MCF 10A (cell line): ENCODE results near the gene DNAJB11. TPM values are rescaled to one million over a fixed set of nuclear protein-coding genes. Genes with fewer than 3 reads are reported as not detected.
"Not testable (repeated sequence)": the region's sequence is repeated elsewhere in the genome, so short reads cannot be mapped to it uniquely, and the experiment has no call there.

ENCODE experiments used
- BruUV-seq: library from RNA; stranded (reverse); fragments of 400-500 nt; replicated peaks from 2 replicates; lab custom pipeline; 2021; lab: Mats Ljungman, UMichigan
- CTCF ChIA-PET: fragments of 300-600 bp; sonication (Branson Sonifier 250); formaldehyde crosslinking; extraction: SDS; loops from one replicate; lab custom pipeline; 2021; ENCODE audit warnings: antibody characterized with exemption, inconsistent platforms; lab: Yijun Ruan, JAX
- POLR2A ChIA-PET: fragments of 300-600, 350-650 bp; sonication (Branson Sonifier 250); formaldehyde crosslinking; extraction: SDS; loops from one replicate; lab custom pipeline; 2020; ENCODE audit warnings: antibody characterized with exemption, inconsistent platforms; lab: Yijun Ruan, JAX
- DNase-seq: peaks from one replicate; pipeline ENCODE4 v3.0.0-alpha.2; 2018; ENCODE audit not compliant: unreplicated experiment
- H3K27ac Mint-ChIP-seq: one replicate; pipeline ENCODE4 v1.8.0; 2022; ENCODE audit warnings: mild to moderate bottlenecking, low read depth, mixed read lengths; ENCODE audit not compliant: unreplicated experiment
- H3K27me3 Mint-ChIP-seq: one replicate; pipeline ENCODE4 v1.8.0; 2022; ENCODE audit warnings: mixed read lengths; ENCODE audit not compliant: insufficient read depth, unreplicated experiment
- H3K36me3 Mint-ChIP-seq: one replicate; pipeline ENCODE4 v1.8.0; 2022; ENCODE audit warnings: mild to moderate bottlenecking, moderate library complexity, mixed read lengths; ENCODE audit not compliant: insufficient read depth, unreplicated experiment
- H3K4me1 Mint-ChIP-seq: one replicate; pipeline ENCODE4 v1.8.0; 2022; ENCODE audit warnings: mixed read lengths; ENCODE audit not compliant: insufficient read depth, unreplicated experiment
- H3K4me3 Mint-ChIP-seq: one replicate; pipeline ENCODE4 v1.8.0; 2022; ENCODE audit warnings: mild to moderate bottlenecking, moderate library complexity, mixed read lengths; ENCODE audit not compliant: unreplicated experiment
- H3K9me3 Mint-ChIP-seq: one replicate; pipeline ENCODE4 v1.8.0; 2022; ENCODE audit warnings: mixed read lengths; ENCODE audit not compliant: unreplicated experiment
- intact Hi-C: fragments of 100-400 bp; cut with micrococcal nuclease; formaldehyde crosslinking; loops from 2 replicates; pipeline ENCODE4 v1.14.1; 2022
- total RNA-seq: library from RNA; stranded (reverse); gene quantifications from 2 replicates; pipeline ENCODE4 v1.2.3, GENCODE V29; 2022
- TF ChIP-seq, protein P1 (sequence below): fragments of 200-600 bp; IDR thresholded peaks from one replicate; pipeline ENCODE4 v1.8.0; 2022; ENCODE audit warnings: antibody characterized with exemption, mild to moderate bottlenecking; ENCODE audit not compliant: unreplicated experiment

Gene DNAJB11
- total RNA-seq, 1 experiment from 2014 or later = 116 TPM

DNA sequence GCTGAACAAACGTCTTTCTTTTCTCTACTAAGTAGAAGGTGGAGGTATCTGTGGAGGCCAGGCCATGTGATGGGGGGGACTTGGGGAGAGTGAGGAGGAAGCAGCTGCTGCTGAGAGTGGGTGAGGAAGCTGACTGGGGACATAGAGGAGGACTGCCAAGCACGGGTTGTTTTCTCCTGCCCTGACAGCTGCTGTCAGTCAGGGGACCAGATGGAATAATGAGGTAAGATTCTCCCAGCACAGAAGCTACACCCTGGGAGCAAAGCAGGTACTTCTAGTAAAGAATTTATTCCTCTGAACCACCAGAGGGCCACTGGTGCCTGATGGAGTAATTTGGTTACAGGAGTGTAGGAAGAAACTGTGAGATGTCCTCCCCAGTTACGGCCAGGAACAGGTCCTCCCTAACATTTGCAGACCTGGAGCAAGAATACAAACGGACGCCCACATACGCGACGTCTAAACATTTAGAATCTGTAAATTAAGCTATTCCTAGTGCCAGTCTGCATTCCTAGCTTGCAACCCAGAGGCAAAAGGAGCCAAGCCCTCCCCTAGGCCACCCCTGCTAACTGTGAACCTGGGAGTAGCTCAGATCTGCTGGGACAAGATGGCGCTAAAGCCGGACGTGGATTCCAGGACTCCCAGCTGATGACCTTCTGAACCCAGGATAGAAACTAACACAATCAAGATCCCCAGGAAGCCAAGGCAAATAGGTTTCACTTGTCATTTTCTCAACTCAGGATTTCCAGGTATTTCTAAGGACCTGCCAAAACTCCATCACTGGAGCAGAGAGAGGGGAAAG is 41.1 kb upstream of the DNAJB11 start:
- no peak for DNase-seq
- Mint-ChIP-seq H3K4me3 (no peak overlapping the region), H3K9me3 (no peaks in the 10 kb centered on the region), H3K36me3 (no peaks in the 10 kb centered on the region), H3K4me1 (no peaks in the 10 kb centered on the region), H3K27ac (no peak overlapping the region), H3K27me3 (peaks cover 18% of the 10 kb centered on the region)
- TF ChIP-seq, protein P1, sequence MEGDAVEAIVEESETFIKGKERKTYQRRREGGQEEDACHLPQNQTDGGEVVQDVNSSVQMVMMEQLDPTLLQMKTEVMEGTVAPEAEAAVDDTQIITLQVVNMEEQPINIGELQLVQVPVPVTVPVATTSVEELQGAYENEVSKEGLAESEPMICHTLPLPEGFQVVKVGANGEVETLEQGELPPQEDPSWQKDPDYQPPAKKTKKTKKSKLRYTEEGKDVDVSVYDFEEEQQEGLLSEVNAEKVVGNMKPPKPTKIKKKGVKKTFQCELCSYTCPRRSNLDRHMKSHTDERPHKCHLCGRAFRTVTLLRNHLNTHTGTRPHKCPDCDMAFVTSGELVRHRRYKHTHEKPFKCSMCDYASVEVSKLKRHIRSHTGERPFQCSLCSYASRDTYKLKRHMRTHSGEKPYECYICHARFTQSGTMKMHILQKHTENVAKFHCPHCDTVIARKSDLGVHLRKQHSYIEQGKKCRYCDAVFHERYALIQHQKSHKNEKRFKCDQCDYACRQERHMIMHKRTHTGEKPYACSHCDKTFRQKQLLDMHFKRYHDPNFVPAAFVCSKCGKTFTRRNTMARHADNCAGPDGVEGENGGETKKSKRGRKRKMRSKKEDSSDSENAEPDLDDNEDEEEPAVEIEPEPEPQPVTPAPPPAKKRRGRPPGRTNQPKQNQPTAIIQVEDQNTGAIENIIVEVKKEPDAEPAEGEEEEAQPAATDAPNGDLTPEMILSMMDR = peak; percentile 6
- BruUV-seq = no TSS peak
- ChIA-PET CTCF (interaction anchor here (0.5 to 2.8 kb wide), 6 partner anchors 10 to 586 kb away, joined by 3 to 27 read pairs (median 4); no protein-coding TSS in a partner anchor), POLR2A (interaction anchor here (0.7 kb wide), 1 partner anchor 149 kb away, joined by 3 read pairs; no protein-coding TSS in a partner anchor)
- intact Hi-C loops = no loop called here

DNA sequence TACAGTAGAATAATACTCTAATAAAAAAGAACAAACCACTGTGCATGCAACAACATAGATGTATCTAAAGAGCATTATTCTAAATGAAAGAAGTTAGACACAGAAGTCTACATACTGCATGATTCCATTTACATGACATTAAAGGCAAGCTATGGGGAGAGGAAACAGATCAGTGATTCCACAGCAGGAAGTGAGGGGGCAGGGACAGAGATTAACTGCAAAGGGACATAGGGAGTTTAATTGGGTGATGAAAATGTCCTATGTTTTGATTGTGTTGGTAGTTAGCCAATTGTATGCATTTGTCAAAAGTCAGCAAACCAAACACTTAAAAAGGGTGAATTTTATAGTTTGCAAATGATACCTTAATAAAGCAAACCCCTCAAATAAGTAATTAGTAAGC is 40.1 kb upstream of the DNAJB11 start:
- Mint-ChIP-seq H3K27ac (no peak overlapping the region), H3K36me3 (no peaks in the 10 kb centered on the region), H3K4me1 (no peaks in the 10 kb centered on the region), H3K4me3 (no peak overlapping the region), H3K27me3 (peaks cover 12% of the 10 kb centered on the region), H3K9me3 (no peaks in the 10 kb centered on the region)
- TF ChIP-seq, protein P1 = no peak
- POLR2A ChIA-PET = no interaction called here
- no peak for DNase-seq
- no TSS peak for BruUV-seq
- intact Hi-C loops = no loop called here
- CTCF ChIA-PET = no interaction called here

DNA sequence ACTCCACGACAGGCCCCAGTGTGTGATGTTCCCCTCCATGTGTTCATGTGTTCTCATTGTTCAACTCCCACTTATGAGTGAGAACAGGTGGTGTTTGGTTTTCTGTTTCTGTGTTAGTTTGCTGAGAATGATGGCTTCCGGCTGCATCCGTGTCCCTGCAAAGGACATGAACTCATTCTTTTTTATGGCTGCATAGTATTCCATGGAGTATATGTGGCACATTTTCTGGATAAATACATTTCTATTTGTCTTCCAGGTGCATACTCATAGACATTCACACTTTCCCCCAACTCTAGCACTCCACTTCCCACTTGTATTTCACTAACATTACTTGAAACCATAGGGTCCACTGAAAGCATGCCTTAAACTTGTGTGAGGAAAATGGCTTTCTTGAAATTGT is 38.8 kb upstream of the DNAJB11 start:
- H3K4me3 Mint-ChIP-seq, H3K9me3 Mint-ChIP-seq, H3K36me3 Mint-ChIP-seq, DNase-seq, H3K27ac Mint-ChIP-seq, POLR2A ChIA-PET, H3K27me3 Mint-ChIP-seq, H3K4me1 Mint-ChIP-seq, intact Hi-C loops, BruUV-seq: not testable (repeated sequence)
- CTCF ChIA-PET = interaction anchor here (0.6 kb wide), 1 partner anchor 8 kb away, joined by 4 read pairs; no protein-coding TSS in a partner anchor

DNA sequence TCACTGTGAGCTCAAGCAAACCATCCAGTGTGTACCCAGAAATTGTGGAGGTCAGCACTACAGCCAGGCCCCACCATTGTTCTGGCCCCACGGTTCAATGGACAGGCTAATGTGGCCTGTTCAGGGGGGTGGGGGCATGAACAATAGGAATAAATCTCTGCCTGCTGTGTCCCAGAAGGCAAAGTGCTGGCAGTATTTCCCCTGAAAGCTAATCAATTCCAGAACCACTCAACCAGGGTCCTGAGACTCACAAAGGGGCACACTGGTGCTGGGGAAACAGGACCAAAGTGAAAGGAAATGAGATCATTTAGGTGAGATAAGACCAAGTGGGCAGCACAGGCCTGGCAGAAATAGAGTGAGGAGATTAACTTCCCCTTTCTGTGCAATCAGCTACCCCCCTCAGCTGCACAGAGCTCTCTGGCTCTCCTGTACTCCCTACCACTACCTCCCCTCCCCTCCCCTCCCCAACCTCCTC is 37.9 kb upstream of the DNAJB11 start:
- no TSS peak for BruUV-seq
- Mint-ChIP-seq H3K27ac (no peak overlapping the region), H3K4me1 (no peaks in the 10 kb centered on the region), H3K36me3 (no peaks in the 10 kb centered on the region), H3K9me3 (no peaks in the 10 kb centered on the region), H3K4me3 (no peak overlapping the region), H3K27me3 (no peaks in the 10 kb centered on the region)
- TF ChIP-seq, protein P1 = no peak
- no peak for DNase-seq
- CTCF ChIA-PET = interaction anchor here (0.9 kb wide), 1 partner anchor 13 kb away, joined by 3 read pairs; no protein-coding TSS in a partner anchor
- POLR2A ChIA-PET = interaction anchor here (1.4 kb wide), 1 partner anchor 17 kb away, joined by 3 read pairs; no protein-coding TSS in a partner anchor
- intact Hi-C loops = no loop called here
